ENCODE results near the gene PALMD. TPM values are rescaled to one million over a fixed set of nuclear protein-coding genes. Genes with fewer than 3 reads are reported as not detected.

PALMD gene
- total RNA-seq, 1 donor from 2014 or later: 106 TPM

DNA sequence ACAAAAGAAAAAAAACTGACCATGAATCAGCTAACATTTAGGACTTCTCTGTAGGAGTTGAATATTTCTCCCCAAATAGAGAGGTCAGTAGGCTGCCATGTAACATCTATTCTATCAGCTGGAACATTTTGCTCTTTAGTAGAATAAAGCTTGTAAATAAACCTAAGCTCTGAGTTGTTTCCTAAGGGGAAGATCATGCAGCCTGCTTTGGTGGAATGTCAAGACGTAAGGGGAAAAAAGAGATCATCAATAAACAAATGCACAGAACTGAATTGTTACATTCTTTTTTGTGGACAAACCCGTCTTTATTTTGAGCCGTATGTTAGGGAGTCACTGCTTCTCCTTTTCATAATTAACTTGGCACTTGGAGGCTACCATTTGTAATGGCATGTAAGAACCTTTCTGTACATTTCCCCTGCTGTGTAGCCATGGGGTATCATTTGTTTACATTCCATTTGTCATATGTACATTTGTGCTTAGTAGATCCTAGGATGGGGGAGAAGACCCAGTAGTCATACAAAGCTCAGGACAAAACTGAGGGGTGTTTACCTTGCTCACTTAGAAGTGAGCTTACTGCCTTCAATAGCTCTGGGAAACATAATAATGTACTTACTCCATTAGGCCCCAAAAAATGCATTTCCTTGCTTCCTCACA is 10.8 kb upstream of the PALMD start:
- DNase-seq: no peak

DNA sequence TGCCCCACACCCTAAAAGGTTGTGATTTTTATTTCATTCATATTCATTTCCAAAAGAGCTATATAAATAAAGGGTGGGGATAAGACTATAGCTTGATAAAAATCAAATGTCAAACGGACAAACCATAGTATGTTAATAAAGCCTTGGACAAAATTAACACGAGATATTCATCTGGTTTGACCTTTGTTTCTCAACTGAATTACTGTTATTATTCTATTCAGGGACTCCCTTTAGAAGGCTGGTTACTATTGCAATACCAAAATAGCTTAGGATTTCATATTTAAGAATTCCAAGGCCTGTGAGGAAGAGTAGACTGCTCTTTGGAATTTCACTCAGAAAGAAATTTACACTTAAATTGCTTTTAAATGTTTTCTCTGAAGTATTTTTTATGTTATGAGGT is 10.2 kb upstream of the PALMD start:
- no peak for DNase-seq

DNA sequence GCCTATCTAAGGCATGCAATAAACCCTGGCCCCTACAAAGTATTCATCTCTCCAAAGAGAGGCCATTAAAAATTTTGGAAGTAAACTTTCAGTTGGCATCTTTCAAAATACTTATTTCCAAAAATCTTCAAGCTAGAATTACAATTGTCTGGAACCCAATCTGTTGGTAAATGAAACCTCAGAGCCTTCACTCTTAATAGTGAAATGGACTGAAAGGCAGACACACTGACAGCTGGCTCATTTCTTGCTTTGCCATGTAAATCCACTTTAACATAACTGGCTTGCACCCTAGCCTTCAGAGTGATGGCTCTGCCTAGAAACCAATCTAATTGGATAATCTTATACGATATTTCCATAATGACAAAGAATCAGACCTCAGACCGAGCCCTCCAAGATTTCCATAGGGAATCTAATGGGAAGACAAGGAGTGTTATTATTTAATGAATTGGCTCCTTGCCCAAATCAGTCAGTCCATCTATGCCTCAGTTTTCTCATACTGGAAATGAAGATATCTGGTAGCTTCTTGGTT is 9.2 kb upstream of the PALMD start:
- no peak for DNase-seq

GRCh38 chr1:99638853-99639252 is 7.1 kb upstream of the PALMD start:
- peak; percentile 80 for DNase-seq

DNA sequence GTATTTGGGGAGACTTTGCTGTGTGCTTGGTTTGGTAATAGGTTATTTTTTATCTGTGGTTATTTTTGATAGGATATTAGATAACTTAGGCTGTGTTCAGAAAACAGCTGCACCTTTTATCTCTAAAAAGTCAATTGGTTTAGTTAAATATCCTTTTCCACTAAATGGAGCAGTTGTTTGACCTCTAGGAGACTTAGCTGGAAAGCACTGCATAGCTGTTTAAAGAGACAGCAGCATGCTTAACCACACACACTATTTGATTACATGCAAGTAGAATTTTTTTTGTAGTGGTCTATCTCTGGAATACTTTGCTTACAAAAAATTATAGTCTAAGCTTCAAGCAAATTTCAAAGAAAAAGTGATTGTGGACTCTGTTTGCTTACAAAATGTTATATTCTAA is 6.5 kb upstream of the PALMD start:
- no peak for DNase-seq

- DNase-seq: no peak
Observed at GRCh38 chr1:99639945-99640344, 6.0 kb upstream of the PALMD start.

DNA sequence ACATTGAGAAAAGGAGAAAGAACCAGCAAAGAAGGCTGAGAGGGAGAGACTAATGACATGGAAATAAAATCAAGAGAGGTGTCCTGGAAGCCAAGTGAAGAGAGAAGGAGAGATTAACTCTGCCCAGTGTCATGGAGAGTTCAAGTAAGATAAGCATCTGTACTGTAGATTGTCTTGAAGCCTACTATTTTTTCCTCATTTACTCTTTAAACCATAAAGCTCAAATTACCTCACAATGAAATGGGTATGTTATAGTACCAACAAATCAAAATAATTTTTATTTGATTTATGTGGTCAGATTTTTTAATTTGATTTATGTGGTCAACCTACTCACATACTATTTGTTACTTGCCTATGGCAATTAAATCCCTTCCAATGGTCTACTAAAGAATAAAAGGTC is 5.2 kb upstream of the PALMD start:
- DNase-seq: no peak

GRCh38 chr1:99641558-99641957 is 4.4 kb upstream of the PALMD start:
- no peak for DNase-seq

DNA sequence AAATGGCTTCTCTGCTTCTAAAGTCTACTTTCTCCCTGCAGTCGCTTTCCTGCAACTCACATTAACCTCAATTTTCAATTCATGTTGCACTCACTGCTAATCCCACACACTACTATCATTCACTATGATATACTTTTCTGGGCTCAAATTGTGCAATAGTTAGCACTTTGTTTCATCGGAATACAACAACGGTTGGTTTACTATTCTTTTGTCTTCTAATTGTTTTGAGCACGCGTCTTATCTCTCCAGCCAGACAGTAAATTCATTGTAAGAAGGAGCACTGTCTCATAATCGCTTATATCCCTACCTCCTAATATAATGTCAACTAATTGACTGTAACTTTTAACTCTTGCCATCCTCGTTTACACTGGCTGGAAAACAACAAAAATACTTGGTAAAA is 3.9 kb upstream of the PALMD start:
- no peak for DNase-seq

DNA sequence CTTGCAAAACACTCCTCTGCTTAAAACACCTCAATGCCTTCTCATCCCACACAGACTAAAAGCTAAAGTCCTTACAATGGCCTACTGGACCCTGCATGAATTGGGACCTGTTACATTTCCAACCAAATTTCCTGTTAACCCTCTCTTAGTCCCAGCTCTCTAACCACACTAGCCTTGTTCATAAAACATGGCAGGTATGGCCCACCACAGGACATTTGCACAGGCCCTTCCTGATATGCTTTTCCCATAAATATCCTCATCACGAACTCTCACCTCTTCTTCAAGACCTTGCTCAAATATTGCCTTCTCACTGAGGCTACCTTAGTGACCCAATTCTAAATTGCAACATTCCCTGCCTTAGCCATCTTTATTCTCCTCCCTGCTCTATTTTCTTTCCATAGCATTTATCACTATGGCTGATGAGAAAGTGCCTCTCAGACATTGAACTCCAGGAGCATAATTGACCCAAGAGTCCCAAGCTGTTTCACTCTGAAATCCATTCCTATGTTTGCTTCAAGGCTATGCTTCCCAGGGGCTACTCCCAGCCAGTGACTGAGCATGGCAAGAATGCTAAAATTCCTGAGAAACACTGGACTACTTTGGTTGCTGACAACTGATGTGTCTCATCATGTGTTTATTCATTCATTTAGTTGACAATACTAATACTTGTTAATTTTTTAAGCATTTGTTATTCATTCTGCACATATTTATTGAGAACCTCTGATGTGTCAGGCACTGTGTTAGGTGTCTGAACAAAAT is 2.7 kb upstream of the PALMD start:
- no peak for DNase-seq

GRCh38 chr1:99644279-99645004 is 1.5 kb upstream of the PALMD start:
- DNase-seq: peak; percentile 55

DNA sequence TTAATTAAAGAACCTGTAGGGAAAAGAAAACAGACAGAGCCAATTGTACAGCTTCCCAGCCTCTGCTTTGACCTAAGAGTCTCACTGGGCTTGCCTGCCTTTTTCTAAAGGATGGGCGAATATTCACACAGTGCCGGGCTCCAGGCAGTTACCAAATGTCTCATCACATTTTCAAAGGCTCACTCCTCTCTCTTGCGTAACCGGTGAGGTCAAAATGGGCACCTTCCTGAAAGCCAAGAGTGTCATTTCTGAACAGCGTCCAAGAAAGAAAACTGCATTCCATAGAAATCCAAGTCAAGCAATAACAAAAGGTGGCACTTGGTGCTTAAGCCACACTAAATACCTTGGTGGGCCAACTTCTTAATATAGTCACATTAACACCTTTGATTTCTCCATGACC is 710 bp upstream of the PALMD start:
- DNase-seq: peak; percentile 94

DNA sequence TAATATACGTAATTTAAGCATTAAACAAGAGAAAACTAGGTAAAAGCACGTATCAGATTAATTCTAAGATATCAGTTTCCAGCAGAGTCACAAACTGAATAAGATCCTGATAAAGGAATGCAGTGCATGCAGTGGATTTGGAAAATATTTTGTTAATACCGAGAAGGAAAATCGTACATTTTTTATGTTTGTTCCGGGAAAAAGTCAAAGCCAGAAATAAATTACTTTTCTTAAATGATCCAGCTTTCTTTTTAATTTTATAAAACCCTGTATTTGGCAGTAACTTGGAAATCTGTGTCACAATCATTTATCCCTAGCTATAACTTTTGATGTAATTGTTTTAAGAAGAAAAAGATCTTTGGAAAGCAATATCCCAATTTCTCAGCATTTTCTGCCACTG is 955 bp downstream of the PALMD start:
- no peak for DNase-seq

DNA sequence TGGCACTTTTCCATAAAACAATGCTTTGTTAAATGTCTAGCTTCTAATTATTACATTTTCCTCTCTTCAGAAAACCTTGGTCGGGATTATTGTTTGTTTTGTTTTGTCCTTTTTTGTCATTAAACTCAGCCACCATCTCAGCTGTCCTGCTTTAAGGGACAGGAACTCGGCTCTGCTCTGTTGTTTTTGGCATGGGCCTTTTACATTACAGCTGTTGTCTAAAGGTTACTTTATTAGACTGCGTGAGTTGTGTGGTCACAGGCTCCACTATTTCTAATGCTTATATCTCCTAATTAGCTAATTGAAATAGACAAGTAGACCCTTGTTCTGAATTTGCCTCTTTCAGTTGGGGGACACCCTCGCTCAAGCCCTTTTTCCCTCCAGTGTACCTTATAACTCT is 1.6 kb downstream of the PALMD start:
- DNase-seq: peak; percentile 70

GRCh38 chr1:99648107-99648506 is 2.2 kb downstream of the PALMD start:
- peak; percentile 97 for DNase-seq

GRCh38 chr1:99650030-99650429 is 4.1 kb downstream of the PALMD start:
- peak; percentile 80 for DNase-seq

DNA sequence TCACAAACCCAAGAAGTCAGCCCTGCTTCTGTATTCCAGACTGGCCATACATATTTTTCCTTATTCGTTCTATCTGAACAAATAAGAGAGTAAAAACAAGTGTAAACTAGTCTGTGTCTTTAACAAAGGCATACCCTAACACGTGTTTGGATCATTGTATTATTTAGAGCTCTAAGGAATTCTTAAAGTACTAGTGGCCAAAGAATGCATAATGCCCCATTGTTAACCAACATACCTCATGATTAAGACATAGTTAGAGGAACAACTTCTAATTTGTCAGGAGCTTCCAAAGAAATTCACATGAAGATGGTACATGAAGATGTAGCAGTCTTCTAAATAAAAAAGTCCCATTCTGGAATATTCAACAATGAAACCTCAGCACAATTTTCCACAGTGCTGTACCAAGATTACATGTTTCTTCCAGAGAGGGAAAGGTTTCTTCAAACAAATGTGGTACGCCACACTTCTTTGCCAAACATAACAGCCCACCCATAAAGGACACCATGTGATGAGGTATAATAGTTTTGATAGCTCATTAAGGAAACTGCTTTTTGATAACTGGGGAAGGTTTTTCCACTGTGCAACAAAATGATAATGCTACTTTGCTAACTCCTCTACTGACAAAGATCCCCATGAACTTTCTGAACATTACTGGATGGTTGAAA is 5.0 kb downstream of the PALMD start:
- DNase-seq: peak; percentile 86

GRCh38 chr1:99652881-99653281 is 7.0 kb downstream of the PALMD start:
- peak; percentile 90 for DNase-seq

- no peak for DNase-seq
Observed at GRCh38 chr1:99655376-99655775, 9.5 kb downstream of the PALMD start.

DNA sequence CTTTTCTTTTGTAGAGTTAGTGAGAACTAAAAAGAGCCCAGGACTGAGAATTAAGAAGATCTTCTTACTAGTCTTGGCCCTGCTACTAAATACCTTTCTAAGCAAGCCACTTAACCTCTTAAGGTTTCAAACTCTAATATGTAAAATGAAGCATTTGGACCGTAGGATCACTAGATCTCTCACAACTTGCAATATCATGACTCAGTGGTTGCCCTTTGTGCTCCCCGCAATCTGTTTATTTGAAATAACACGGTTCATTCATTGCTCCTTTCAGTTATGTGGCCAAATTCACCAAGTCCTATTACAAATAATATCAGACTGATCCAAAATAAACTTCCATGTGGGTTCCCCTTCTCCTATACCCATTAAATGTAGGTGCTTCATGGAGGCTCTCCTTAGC is 10.8 kb downstream of the PALMD start:
- DNase-seq: peak; percentile 41

DNA sequence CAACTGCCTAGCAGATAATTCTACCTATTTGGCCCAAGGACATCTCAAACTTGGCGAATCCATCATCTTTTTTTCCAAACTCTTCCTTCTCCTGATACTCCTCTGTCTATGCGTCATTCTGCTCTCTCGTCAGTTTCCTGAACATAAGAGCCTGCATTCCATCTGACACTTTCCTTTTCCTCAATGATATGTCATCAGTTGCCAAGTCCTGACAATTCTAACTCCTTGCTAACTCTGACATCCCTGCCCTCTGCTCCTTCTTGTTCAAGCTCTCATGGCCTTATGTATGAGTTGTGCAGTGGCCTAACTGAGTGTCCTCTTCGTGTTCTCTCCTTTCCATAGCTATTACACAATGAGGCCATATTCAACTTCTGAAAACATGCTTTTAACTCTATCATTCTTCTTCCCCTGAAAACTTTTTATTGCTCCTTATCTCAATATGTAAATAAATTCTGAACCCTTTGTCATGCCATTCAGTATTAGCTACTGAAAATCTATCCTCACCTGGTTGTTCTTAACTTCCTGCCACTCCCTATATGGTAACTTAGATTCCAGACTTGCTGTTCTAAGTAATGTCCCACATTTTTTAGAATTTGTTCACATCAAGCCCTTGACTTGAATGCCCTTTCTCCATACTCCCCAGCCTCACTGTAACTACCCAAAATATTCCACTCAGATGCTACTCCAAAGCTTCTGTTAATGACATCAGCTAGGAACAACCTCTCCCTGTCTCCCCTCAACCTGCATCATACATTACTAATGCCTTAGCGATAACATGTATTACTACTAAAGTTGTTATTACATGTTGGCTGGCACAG is 11.5 kb downstream of the PALMD start:
- peak; percentile 98 for DNase-seq

GRCh38 chr1:99658031-99658290 is 12.0 kb downstream of the PALMD start:
- no peak for DNase-seq
